CD4-positive, alpha-beta T cell treated with Interleukin-17A for 1 hour (primary cell): ENCODE data around the gene AATK.

Source experiments
- DNase-seq: peaks from one replicate; pipeline ENCODE4 v3.0.0-alpha.2; 2020

AATK gene

DNA sequence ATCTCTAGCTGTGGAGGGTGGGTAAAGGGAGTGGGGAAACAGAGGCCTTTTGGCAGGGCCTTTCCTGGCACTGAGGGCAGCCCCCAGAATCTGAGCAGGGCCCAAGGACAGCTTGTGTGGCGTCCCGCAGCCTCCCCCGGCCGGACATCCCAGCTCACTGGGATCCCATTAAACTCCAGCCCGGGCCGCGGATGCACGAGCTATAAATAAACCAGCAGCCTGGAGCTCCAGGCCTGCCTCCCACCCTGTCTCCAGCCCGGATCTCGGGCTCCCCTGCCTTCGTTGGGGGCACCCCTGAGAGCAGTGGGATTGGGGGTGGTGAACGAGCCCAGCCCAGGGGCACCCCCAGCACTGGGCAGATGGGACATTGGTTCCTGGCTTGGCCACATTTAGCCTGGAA is 13.8 kb upstream of the AATK start:
- no peak for DNase-seq

DNA sequence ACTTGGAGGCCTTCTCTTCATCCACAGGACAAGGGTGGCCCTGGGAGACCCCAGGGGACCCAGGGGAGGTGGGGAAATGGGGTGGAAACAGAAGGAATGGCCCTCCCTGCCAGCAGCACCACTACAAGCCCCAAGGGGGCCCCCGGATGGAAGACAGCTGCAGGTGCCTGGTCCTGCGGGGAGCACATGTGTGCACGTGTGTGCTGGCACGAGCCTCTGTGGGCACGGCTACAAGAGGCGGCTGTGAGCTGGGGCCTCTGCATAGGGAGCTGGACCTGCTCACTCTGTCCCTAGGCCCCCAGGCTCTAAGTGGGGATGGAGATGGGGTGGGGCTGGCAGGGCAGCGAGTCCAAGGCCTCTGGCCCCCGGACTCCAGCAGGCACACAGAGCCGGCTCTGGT is 13.2 kb upstream of the AATK start:
- DNase-seq: no peak

DNA sequence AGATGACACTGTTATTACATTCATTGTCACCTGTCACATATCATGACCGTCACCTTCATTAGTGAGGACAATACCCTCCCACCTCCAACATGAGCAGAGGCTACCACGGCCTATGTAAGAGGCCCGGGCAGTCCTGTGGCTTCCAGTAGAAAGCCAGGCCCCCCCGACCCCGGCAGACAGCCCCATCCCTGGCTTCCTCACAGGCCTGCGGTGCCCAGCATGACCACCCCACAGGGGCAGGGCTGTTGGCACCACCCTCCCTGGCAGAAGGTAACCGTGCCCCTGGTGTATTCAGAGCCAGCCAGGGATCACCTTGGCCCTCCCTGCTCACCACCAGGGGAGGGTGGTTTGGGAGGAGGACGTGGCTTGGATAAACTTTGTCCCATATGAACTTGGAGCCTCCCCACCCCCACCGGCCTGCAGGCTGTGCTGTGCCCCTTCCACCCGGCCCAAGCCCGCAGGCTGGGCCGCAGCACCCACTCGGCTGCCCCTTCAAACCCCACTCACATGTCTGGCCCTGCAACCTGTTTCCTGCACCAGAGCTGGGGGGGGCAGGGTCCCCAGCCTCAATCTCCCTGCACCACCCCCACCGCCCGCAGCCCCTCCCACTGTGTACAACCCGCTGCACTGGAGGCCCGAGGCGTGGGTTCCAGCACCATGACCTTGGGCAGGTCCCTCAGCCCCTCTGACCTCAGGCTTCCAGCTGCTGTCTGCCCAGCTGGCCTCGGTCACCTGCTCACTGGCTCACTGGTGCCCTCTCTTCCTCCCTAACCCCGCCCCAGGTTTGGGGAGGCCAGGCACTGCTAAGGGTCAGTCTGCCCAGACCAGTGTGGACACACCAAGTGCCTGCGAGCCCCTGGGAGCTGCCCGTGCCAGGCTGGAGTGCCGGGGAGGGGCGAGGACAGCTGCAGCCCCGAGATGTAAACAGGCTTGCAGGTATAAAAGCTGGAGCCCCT is 12.4 kb upstream of the AATK start:
- DNase-seq: no peak

DNA sequence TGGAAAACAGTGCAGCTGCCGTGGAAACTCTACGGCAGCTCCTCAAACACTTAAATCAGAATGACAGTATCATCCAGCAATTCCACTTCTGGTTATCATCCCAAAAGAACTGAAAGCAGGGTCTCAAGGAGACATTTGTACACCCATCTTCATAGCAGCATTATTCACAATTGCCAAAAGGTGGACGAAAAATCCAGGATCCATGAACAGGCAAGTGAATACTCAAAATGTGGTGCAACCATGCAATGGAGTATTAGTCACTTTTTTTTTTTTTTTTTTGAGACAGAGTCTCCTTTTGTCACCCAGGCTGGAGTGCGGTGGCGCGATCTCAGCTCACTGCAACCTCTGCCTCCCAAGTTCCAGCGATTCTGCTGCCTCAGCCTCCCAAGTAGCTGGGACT is 10.6 kb upstream of the AATK start:
- no peak for DNase-seq

DNA sequence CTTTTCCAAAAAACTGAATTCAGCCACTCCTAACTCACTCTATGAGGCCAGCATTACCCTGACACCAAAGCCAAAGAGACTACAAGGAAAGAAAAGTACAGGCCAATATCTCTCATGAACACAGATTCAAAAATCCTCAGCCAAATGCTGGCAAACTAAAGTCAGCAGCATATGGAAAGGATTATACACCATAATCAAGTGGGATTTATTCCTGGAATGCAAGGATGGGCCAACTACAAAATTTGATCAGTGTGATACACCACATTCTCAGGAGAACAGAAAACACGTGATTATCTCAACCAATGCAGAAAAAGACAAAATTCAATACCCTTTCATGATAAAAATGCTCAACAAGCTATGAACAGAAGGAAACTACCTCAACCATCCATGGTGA is 7.7 kb upstream of the AATK start:
- DNase-seq: no peak

DNA sequence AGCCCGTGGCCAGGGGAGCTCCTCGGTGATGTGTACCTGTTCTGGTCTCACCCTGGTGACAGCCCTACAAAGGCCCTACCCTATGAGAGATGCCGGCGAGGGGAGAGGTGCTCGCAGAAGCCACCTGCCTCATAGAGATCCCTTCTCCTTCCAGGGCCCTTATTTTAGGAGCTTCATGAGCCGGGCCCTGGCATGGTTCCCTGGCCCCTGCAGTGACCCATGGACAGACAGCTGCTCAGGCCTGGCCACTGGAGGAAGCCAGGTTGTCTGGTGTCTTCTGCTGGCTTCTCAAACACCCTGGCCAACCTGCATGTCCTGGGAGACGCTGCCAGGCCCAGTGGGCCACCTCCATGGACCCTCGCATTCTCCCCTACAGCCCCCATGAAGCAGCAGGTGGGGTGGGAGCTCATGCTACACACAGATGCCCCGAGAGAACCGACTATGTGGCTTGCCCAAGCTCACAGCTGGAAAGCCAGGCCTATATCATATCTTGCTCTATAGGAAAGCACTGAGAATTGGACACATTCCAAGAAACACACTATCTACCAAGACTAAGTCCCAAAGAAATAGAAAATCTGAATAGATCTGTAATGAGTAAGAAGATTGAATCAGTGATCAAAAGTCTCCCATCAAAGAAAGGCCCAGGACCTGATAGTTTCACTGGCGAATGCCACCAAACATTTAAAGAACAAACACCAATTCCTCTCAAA is 7.2 kb upstream of the AATK start:
- no peak for DNase-seq

DNA sequence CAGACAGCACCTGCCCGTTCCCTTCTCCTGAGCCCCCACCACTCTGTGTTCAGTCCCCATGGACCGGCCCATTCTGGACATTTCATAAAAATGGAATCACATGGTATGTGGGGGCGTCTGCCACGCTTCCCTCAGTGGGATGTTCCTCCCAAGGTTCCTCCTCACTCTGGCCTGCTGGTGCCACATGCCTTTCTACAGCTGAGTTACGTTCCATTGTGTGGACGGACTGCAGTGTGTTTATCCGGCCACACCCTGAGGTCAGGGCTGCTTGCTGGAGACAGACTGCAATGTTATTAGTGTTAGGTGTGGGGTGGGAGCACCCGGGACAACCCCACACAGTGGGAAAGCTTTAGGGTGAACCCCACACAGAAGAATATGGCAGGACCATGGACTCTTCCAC is 5.9 kb upstream of the AATK start:
- no peak for DNase-seq

DNA sequence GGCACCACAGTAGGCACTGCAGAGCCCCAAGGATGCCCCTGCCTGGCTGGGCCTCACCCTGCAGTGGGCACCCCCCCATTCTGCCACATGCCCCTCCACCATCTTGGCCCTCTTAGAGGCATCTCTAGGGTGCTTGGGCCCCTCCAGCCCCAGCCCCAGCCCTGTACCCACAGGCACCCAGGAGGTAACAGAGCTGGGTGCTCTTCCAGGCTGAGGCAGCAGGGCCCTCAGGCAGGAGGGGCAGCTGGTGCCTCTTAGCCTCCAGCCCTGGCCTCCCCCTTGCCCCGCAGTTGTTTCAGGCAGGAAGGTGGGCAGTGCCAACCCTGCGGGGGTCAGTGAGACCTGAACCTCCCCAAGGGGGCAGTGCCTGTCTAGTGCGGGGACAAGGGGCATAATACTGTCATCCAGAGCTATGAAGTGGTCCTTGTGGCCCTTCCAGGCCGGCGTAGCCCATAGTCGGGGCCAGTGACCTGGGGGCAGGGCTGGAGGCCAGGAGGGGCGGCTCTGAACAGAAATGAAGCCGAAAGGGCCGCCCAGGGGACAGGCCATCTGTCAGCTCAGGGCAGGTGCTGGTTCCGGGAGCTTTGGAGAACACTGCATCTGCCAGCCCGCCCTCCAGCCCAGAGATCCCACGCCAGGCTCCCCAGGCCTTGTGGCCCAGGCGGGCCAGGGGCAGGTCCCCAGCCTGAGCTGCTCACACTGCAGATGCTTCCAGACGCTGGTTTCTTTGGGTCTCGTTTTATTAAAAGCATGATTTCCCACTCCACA is 4.9 kb upstream of the AATK start:
- no peak for DNase-seq

DNA sequence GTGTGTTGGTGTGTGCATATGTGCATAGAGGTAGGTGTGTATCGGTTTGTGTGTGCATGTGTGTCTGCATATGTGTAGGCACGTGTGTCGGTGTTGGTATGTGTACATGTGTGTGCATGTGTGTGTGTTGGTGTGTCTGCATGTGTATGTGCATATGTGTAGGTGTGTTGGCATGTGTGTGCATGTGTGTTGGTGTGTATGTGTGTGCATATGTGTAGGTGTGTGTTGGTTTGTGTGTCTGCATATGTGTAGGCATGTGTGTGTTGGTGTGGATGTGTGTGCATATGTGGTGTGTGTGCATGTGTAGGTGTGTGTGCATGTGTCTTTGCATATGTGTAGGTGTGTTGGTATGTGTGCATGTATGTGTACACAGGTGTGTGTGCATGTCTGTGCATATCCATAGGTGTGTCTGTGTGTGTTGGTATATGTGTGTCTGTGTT is 3.9 kb upstream of the AATK start:
- no peak for DNase-seq

DNA sequence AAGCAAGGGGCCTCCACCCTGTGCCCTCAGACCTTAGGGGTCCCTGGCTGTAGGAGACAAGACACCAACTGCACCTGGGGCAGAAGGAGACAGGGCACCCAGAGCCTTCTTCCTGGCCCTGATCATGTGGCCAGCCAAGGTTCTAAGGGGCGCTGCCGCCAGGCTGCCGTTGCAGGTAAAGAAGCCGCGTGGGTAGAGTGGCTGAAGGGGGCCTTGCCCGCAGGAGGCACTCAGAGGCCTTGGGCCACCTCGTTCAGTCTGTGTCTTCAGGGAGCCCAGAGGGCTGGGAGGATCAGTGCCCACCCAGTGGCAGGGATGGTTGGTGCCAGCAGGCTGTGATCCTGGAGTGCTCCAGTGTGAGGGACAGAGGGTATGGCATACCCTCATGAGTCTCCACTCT is 1.6 kb upstream of the AATK start:
- DNase-seq: no peak

DNA sequence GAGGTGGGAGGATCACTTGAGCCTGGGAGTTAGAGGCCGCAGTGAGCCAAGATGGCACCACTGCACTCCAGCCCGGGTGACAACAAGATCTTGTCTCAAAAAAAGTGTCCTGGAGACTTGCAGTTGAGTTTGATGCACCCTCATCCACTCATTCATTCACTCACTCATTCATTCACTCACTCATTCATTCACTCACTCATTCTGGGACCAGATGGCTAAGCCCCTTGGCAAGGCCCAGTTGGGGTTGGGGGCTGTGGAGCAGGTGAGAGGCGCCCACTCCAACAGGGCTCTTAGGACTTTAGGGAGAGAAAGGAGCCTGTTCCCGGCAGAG is 1.1 kb upstream of the AATK start:
- no peak for DNase-seq

DNA sequence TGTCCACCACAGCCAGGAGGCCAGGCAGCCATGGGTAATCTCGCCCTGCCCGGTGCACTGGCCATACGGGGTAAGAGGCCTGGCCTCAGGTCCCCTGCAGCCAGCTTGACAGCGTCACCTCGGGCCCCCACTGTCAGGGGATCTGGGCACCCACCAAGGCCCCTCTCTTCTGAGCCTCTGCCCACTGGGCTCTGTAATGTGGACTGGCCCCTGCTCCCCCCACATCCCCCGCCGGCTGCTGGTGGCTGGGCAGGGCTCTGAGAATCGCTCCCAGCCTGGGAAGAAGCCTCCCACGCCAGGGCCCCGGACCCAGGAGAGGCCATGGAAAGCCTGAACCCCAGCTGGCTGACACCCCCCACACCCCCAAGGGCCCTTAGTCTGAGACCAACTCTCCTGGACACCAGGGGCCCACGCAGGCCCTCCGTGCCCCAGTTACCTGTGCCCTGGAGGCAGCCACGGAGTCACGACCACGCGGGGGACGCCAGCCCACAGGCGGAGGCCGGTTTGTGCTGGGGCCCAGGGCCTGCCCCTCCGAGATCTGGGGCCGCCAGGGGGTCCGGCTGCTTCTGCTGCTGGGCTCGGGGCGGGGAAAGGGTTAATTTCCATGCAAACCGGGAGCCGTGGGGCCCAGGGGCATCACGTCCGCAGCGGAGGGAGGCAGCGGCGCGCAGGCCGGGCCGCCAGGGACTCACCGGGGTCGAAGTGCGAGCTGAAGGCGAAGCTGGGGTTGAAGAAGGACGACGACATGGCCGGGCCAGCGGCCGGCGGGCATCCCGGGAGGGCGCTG is 582 bp downstream of the AATK start, which contains the start of gene PVALEF:
Gene PVALEF, plus strand, starts transcription at position 262 of the 787 bp plus-strand sequence. CDS start 15,720 bp downstream, outside the sequence.
- DNase-seq: no peak

DNA sequence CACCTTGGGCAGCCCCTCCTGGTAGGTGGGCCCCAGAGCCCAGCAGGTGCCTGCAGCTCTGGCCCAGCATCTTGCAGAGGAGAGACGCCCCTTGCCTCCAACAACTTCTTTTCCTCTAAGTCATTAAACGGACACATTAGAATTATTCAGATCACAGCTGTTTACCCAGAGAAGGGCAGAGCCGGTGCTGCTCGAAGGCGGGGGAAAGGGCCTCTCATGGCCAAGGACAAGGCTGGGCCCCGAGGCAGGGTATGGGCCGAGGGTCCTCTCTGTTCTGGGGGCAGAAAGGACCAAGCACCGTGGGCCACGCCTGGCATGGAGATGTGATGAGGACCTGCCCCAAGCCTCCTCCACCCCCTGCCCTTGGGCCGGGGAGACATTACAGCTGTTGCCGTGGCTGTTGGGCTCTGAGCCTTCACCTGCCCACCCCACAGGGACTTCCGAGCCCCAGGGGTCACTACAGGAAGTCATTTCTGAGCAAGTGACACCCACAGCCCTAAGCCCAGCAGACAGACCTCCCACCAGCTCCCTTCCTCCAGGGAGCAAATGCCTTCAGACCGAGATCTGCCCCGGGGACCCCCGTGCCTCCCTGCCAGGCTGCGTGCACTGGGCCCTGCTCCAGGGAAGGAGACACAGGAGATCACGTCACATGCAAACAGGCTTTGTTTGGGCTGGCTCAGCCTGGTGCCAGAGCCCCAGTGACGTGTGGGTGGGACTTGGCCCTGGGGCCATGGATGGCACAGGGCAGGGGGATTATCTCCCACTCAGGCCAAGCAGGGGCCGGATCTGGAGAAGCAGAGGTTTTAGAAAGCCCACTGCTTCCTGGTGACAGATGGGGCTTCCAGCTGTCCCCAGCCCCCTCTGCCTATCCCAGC is 1.4 kb downstream of the AATK start:
- DNase-seq: no peak

DNA sequence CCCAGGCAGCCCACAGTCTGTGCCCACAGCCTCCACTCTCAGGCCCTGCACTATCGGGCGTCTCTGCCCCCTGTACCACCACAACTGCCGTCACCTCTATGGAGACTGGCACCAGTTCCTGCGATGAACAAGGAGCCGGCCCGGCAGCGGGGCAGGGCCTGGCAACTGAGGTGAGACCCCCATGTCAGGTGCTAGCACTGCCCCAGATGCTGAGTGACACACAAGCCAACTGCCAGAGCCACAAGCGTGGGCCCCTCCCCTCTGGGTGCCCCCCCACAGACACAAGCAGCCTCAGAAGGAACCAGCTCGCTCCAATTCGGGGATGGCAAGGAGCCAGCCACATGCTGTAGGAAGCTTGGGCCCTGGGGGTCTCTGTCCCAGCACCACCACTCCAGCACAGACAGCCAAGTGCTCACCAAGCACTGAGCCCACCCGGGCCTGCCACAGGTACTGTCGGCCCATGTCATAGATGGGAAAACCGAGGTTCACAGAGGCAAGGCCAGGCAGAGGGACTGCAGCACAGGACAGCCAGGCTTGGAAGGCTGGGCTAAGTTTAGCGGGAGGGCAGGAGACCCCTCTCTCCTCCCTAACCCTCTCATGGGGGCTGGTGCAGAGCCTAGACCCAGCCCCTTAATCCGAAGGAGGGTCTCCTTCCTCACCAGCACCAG is 2.2 kb downstream of the AATK start:
- DNase-seq: no peak

DNA sequence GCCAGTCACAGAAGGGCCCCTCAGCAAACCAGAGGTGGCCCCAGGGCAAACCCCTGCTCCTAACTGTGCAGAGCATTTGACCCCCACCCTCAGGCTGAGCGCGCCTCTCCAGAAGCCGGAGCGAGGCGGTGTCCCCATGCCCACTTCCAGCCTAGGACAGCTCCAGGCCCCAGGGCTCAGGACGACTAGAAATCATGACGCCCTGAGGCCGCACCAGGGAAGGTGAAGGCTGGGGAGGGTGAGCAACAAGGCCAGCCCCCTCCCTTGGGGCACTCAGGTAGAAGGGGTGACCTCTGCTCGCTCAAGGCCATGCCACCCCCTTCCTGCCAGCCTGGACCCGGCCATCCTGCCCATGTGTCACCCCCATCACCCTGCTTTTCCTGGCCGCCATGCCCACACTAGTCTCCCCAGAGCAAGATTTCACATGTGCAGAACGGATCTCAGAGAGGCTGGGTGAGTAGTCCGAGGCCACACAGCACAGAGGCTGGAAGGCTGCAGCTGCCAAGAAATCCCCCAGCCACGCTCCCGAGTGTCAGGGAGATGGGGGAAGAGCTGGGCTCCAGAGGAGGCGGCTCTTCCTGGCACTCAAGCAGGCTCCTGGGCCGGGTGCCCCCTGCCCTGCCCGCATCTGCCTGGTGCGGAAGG is 2.8 kb downstream of the AATK start:
- DNase-seq: no peak

DNA sequence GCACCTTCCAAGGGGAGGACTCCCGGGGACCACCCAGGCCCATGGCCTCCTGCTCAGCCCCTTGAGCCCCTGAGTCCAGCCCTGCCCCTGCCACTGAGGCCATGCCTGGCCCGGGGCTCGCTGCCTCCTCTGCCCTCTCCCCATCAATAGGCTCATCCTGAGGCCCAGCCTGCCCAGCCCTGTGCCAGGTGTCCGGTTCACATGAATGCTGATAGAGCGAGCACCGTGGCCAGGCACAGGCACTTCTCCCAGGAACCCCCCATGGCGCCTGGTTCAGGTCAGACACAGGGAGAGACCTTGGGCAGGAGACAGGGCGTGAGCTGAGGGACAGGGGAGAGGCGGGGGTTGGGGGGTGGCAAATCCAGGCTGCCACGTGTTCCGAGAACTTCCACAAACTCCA is 3.5 kb downstream of the AATK start:
- DNase-seq: no peak

DNA sequence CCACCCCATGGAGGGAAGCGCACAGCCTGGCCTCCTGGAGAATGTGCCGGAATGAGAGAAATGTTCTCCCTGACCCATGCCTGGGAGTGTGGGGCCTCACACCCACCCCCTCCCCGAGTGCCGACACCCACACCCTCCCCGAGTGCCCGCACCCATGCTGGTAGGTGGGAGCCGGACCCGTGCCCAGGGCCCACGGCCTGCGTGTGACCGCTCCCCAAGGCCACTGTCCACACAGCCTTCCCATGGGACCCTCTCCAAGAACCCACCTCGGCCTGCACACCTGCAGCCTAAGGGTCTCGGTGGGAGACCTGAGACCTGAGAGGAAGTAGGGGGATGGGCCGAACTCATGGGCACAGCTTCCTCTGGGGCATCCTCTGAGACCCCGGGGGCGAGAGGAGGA is 4.0 kb downstream of the AATK start:
- DNase-seq: no peak

DNA sequence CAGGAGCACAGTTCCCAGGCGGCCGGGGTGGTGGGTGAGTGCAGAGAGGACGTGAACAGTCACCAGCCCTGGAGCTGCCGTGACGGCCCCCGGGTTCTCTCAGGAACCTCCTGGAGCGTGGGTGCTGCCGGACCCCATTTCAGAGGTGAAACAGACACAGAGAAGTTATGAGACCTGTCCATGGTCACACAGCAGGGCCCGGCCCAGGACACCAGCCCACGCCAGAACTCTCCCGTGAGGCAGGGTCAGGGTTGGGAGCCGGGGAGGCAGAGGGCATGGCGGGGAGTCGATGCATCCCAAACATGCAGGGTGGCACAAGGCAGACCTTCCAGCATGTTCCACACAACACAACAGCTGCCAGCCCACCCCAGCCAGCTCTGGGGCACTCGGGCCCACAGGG is 4.5 kb downstream of the AATK start:
- DNase-seq: no peak

DNA sequence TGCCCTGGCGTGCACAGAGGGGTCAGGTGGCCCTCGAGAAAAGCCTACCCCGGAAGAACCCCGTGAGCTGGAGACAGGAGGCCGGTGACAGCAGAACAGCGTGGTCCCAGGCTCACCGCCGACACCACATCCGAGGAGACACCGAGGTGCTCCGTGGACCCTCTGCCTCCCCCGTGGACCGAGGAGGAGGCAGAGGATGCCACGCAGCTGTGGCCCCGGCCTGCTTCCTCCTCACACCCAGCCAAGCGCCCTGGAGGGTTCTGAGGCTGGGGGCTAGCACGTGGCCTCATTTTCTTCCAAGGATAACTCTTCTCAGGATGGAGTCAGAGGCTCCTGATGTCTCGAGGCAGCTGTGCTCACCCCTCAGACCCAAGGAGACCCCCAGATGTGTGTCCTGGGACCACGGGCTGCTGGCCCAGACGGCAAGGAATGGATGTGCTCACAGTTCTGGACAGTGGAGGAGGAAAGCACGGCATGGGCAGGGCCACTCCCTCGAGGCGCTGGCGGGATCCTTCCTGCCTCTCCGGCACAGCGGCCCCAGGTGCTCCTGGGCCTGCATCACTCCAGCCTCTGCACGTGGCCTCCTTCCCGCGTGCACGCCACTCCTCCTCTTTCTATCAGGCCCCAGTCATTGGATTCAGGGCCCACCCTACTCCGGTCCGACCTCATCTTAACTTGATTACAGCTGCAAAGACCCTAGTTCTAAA is 5.1 kb downstream of the AATK start:
- DNase-seq: no peak

DNA sequence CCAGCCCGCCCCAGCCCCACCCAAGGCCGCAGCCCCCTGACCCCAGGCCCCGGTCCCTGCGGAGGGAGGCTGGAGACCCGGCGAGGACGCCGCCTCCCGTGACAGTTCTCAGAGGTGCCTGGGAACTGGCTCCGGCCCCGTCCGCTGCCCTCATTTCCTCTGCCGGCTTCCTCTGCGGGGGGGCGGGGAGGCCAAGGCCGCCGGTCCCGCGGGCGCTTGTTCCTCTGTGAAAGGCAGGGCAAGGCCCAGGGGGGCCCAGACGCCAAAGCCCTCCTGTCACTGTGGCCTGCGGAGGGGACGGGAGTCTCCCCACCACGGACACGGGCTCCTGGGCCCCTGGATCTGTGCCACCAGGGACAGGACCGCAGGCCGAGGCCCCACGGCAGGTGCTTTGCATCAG is 5.7 kb downstream of the AATK start:
- DNase-seq: peak; percentile 3
